AG08395 (cell line): Measurements from ENCODE around the gene HMX1.

Source experiments
- DNase-seq: peaks from one replicate; pipeline ENCODE4 v3.0.0; 2012; ENCODE audit warnings: mixed read lengths, low spot score

Gene HMX1

DNA sequence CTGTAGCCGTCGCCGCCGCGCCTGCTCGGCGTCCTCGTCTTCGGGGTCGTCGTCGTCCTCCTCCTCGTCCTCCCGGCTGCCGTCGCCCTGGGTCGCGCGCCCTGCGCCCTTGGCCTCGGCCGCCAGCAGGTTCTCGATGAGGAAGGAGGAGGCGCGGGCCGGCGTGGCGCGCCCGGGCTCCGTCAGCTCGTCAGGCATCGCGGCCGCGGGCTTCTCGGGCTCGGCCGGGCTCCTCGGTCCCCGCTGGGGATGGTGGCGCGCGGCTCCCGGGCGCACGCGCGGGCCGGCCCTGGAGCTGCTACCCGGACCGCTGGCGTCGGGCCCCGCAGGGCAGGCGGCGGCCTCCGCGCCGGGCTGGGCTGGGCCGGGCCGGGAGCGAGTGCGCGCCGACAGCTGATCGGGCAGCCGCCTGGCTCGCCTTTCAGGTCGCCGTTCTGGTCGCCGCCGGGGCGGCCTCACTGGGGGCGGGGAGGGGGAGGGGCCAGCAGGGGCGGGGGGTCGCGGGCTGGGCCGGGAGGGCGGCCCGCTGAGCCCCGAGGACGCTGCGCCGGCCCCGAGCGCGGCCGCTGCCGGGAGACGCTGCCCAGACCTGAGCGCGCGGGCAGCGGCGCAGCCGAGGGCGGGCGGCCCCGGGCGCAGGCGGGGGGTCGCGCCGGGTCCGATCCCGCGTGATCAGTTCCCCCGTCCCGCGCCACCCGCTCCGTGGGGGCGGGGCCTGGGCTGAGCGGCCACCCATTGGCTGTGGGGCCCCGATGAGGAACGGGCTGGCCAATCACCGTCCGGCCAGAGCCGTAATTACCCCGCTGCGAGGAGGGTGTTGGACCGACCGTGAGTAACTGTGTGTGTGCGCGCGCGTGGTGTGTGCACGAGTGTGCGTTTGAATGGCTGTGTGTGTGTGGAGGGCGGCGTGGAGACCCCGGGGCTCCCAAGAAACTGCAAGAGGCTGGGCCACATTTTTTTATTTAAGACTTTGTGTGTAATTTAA is at the start of gene HMX1:
TSS of gene HMX1 (minus strand) at position 423 of the 985 bp plus-strand sequence. CDS start at position 198, 225 bp downstream.
- DNase-seq: no peak

- peak; percentile 0 for DNase-seq
Measured at GRCh38 chr4:8920969-8921368, 49.3 kb upstream of the HMX1 start.

DNA sequence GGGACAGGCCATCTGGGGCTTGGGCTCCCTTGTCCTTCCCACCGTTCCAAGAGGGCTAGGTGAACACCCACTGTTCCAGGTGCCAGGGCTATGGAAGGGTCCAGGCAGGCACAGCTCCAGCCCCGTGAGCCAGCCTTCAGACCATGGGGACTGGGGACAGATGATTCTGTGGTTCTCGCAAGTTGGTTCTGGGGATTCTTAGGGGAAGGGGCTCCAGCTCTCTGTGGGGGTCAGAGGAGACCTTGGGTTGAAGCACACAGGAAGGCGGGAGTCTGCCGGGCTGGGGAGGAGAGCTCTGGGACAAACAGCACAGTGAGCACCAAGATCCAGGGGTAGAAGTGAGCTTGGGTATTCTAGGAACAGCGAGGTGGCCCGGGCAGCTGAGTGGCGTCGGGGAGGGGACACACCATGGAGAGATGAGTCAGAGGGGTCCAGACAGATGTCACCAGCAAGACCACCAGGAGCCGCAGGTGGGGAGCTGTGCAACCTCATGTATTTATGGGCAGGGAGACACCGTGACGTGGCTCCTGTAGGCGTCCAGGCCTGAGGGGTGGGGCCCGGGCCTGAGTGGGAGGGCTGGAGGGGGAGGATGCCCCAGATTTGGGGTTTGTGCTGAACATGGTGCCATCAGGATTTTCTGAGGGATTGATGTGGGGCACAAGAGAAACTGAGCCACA is 48.8 kb upstream of the HMX1 start:
- peak; percentile 1 for DNase-seq

GRCh38 chr4:8919651-8920288 is 48.1 kb upstream of the HMX1 start:
- peak; percentile 0 for DNase-seq

DNA sequence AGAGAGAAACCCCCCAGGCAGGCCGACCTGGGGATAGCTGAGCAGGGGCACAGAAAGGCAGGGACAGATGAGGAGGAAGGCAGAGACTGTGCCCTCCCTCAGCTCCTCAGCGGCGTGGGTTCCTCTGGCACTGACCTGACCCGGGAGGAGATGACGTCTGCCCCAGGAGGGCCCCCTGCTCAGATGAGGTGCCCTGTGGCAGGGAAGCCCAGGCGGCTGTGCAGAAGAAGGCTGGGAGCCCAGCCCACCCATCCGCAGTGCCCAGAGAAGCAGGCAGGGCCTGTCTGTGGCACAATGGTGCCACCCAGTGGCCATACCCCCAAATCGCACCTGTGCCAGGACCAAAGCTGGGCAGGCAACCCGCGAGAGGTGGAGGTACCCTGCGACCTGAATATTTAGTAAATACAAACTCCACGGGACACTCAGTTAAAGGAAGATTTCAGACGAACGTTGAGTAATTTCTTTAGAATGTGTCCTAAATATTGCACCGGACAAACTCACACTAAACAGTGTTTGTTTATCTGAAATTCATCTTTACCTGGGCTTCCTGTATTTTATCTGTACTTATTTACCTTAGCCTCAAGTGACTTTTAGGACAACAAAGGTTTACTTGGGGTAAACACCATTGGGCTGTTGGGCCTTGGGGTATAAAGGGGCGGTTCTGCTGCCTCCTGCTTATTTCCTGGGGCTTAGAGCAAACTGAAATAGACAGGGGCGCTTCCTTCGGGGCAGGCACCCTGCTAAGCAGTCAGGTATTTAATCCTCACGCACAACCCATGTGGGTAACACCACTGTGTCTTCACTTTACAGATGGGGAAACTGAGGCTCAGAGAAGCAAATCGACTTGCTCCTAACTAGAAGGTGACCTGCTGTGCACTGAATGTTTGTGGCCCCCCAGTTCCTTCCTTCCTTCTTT is 46.5 kb upstream of the HMX1 start:
- peak; percentile 70 for DNase-seq

GRCh38 chr4:8917321-8917811 is 45.7 kb upstream of the HMX1 start:
- DNase-seq: no peak

GRCh38 chr4:8916906-8917305 is 45.3 kb upstream of the HMX1 start:
- DNase-seq: no peak

- DNase-seq: no peak
Measured at GRCh38 chr4:8916351-8916885, 44.8 kb upstream of the HMX1 start.

- no peak for DNase-seq
Measured at GRCh38 chr4:8915201-8916200, 43.9 kb upstream of the HMX1 start.

GRCh38 chr4:8914461-8915171 is 43.0 kb upstream of the HMX1 start:
- DNase-seq: no peak

GRCh38 chr4:8913858-8914460 is 42.3 kb upstream of the HMX1 start:
- no peak for DNase-seq

DNA sequence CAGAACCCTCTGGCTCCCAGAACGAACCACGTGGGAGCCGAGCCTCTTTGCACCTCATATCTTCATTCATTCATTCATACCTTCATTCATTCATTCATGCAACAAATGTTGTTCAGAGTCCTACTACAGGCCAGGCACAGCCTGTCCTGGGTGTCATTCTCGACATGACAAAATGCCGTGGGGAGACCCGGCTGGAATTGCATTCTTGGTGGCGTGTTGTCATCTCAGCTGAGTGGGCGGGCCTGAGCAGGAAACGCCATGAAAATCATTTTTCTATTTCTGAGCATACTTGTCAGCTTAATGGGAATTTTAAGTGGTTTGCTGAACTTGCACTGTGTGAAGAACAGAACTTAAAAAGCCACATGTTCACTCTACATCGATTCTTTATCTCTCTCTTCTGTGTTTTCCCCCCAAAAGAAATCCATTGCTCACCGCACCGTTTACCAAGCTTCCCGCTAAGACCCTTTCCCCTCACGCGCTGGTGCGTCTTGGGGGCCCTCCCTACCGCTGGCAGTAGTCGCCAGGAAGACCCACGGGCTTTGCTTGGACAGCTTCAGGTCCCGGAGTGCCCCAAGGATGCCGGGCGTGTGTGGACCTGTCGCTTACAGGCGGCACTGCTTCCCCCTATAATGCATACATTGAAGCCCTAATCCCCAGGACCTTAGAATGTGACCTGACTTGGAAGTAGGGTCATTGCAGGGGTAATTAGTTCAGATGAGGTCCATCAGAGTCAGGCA is 41.6 kb upstream of the HMX1 start:
- no peak for DNase-seq

GRCh38 chr4:8912506-8912905 is 40.9 kb upstream of the HMX1 start:
- DNase-seq: no peak

DNA sequence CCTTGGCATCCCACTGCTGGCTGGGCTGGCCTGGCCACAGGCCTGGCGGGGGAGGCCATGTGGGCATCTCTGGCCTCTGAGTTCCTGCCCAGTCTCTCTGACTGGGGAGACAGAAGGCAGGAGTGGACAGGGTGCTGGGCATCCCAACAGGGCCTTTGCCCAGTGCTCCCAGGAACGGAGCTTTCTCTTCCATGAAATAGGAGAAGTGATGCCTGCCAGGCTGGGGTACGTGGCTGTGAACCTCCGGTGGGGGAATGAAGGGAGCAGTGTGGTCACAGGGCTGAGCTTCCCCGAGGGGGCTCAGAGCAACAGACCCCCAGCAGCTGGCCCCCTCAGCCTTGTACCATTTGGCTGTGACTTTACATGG is 40.4 kb upstream of the HMX1 start:
- no peak for DNase-seq

GRCh38 chr4:8911316-8912088 is 39.9 kb upstream of the HMX1 start:
- peak; percentile 33 for DNase-seq

GRCh38 chr4:8910822-8911315 is 39.2 kb upstream of the HMX1 start:
- DNase-seq: no peak
